OCI-LY3 (cell line): Measurements from ENCODE around the gene HS3ST6.

Source experiments
- EZH2phosphoT487 ChIP-seq: fragments of 200-600 bp; shearing (Covaris generic); IDR thresholded peaks from 2 replicates; pipeline ENCODE4 v1.6.1; 2018; ENCODE audit warnings: antibody characterized with exemption, mixed run types, low read depth
- TF ChIP-seq, protein P1 (sequence below): fragments of 200-600, 300-600 bp; sonication (generic); IDR thresholded peaks from 2 replicates; pipeline ENCODE4 v1.5.1; 2014; ENCODE audit warnings: antibody characterized with exemption, low read length, low read depth

DNA sequence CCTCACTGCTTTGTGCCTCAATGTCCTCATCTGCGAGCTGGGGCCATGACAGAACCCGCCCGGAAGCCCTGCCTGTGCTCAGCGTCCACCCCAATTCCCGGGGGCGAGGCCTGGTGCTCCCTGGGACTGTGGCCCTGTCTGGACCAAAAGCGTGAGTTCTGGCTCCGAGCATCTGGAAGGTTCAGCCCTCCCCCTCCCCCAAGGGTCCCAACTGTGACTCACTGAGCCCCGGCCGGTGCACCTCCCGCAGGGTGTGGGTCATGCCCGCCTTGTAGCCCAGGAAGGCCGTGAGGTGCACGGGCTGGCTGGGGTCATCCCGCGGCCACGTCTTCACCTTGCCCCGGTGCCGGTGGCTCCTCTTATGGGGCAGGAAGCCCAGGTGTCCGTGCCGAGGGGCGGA lies 35.5 kb upstream of the HS3ST6 start:
- TF ChIP-seq, protein P1, sequence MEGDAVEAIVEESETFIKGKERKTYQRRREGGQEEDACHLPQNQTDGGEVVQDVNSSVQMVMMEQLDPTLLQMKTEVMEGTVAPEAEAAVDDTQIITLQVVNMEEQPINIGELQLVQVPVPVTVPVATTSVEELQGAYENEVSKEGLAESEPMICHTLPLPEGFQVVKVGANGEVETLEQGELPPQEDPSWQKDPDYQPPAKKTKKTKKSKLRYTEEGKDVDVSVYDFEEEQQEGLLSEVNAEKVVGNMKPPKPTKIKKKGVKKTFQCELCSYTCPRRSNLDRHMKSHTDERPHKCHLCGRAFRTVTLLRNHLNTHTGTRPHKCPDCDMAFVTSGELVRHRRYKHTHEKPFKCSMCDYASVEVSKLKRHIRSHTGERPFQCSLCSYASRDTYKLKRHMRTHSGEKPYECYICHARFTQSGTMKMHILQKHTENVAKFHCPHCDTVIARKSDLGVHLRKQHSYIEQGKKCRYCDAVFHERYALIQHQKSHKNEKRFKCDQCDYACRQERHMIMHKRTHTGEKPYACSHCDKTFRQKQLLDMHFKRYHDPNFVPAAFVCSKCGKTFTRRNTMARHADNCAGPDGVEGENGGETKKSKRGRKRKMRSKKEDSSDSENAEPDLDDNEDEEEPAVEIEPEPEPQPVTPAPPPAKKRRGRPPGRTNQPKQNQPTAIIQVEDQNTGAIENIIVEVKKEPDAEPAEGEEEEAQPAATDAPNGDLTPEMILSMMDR, result no peak
- TF ChIP-seq EZH2phosphoT487, result no peak
